HG02571 (cell line): ENCODE data around the gene NUDT16L1.
"Not testable (repeated sequence)": the region's sequence is repeated elsewhere in the genome, so short reads cannot be mapped to it uniquely, and the experiment has no call there.

ENCODE experiments used
- ATAC-seq: cut with Tn5 transposase; IDR thresholded peaks from one replicate; pipeline ENCODE4 v1.9.1; 2021; ENCODE audit warnings: mild to moderate bottlenecking, moderate library complexity; ENCODE audit not compliant: unreplicated experiment

NUDT16L1 gene

DNA sequence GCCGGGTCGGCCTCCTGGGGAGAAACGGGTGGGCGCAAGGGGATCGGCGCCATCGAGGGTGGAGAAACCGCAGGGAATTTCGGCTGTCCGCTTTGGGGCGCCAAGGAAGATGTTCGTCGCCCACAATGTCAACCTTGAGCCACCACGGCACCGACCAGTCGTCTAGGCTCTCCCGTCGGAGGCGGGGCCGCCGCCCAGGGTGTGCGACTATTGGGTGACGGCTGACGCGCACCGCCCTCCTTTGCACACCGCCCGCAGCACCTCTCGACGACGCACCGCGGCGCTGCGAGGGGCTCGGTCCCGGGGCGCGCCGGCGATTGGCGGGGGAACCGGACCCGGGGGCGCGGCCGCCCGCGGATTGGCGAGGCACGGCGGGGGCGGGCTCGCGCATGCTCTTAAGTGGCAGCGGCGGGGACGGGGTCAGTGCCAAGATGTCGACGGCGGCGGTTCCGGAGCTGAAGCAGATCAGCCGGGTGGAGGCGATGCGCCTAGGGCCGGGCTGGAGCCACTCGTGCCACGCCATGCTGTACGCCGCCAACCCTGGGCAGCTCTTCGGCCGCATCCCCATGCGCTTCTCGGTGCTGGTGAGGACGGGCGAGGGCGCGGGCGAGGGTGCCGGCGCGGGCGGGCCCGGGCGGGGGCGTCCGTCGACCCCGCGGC lies at the start of gene NUDT16L1:
TSS of gene NUDT16L1 (plus strand) at position 267 of the 660 bp plus-strand sequence. CDS start at position 432, 165 bp downstream.
- peak; percentile 92 for ATAC-seq

DNA sequence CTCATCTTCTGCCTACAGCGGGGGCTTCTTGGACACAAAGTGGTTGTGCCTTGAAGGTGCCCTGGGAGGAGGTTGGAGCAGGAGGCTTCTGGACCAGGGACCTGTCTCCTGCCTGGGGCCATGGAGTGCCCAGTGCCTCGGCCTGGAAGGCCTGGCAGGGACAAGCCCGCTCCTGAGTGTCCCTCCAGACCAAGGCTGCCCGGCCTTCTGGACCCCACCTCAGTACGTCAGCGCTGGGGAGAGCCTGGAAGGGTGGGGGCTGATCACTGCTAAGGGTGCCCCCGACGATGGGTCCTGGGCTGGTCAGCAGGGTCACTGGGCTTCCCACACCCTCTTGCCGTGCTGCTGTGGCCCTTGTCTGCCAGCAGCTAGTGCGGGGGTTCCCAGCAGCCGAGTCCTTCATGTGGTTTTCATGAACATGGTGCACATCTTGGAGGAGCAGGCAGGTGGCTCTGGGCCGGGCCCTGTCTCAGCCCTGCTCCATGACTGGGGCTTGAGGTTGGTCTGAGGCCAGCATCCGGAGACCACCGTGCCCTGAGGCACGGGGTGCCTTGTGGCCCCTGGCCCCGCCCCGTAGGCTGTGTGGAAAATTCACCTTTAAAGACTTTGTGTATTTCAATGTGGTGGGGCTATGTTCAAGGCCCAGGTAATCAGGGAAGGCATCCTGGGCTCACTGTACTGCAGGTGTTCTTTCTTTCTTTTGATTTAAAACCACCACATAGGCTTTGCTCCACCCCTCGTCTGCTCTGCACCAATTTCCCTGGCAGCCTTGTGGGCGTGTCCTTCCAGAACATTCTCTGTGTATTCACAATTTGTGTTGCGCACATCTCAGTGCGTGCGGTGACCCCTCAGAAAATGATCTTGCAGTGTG lies 46.4 kb upstream of the NUDT16L1 start:
- no peak for ATAC-seq

DNA sequence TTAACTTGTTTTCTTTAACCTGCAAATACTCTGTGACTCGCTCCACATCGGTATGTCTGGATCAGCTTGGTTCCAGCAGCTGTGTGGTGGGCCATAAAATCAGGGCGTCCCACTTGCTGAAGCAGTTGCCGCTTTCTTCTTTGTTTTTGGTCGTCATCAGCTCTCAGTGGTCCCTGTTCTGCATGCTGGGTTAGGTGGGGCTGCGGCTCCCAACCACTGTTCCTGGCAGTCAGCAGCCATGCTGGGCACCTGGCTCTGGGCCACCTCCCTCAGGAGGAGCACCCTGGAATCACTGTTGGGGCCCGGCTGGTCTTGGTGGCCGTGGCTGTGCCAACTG lies 45.8 kb upstream of the NUDT16L1 start:
- ATAC-seq = no peak

DNA sequence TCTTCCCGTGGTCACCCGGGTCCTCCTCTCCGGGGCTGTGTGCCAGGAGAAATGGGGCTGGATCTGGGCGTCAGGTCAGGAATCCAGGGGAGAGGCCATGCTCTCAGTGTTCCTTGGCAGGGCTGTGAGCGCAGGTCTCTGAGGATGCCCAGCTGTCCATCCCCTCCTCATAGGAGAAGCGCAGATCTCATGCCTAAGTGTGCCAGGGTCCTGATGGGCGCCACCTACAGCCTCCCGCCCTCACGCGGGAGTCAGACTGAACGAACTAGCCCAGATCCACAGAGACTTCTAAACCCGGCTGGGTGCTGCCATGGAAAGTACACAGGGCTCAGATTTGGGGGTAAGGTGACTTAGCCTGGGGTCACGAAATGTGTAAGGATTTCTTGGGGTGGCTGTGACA lies 44.4 kb upstream of the NUDT16L1 start:
- no peak for ATAC-seq

DNA sequence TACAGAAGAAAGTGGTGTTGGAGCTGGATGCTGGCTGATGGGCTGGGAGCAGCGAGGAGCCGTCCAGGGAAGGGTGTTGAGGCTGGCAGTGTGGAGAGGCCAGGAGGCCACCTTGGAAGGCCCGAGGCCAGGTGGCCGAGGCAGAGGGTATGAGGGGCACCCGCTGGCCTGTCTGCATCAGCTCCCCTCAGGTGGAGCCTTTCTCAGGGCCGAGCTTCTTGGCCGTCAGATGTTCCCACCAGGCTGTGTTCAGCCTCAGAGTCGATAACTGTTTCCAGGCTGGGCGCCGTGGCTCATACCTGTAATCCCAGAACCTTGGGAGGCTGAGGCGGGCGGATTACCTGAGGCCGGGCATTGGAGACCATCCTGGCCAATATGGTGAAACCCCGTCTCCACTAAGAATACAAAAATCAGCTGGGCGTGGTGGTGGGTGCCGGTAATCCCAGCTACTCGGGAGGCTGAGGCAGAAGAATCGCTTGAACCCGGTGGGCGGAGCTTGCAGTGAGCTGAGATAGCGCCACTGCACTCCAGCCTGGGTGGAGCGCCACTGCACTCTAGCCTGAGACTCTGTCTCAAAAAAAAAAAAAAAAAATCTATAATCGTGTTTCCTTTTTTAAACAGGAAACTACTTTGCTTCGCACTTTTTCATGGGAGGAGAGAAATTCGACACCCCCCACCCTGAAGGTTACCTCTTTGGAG lies 43.5 kb upstream of the NUDT16L1 start:
- ATAC-seq = no peak

DNA sequence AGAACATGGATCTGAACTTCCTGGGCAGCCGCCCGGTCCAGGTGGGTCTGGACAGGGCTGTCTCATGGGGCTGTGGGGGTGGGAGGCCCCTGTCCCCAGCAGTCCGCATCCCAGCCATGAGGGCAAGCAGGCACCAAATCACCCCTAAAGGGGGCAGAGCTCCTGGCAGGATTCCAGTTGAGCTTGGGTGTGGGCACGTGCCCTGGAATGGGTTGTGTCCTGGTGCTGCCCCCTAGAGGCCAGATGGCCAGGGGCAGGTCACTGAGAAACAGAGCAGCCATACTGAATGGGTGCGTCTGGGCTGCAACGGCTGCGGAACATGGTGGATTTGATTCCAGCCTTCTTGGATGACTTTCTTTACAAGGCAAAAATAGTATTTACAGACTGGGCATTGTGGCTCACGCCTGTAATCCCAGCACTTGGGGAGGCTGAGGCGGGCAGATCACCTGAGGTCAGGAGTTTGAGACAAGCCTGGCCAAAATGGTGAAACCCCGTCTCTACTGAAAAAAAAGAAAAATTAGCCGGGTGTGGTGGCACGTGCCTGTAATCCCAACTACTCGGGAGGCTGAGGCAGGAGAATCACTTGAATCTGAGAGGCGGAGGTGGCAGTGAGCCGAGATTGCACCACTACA lies 42.8 kb upstream of the NUDT16L1 start:
- not testable (repeated sequence) for ATAC-seq

DNA sequence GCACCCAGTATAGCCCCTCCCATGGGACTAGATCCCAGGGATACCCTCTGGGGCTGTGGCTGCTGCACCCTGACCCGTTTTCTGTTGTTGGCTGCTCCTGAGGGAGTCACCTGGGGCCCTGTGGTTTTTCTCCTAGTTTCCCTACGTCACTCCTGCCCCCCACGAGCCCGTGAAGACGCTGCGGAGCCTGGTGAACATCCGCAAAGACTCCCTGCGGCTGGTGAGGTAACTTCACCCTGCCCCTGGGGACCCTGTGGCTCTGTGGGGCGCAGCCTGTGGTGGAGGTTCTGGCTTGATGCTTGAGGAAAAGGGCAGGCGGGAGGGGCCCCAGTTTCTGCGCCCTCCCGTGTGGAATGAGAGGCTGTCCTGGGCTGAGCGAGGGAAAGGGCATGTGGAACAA lies 41.5 kb upstream of the NUDT16L1 start:
- no peak for ATAC-seq

DNA sequence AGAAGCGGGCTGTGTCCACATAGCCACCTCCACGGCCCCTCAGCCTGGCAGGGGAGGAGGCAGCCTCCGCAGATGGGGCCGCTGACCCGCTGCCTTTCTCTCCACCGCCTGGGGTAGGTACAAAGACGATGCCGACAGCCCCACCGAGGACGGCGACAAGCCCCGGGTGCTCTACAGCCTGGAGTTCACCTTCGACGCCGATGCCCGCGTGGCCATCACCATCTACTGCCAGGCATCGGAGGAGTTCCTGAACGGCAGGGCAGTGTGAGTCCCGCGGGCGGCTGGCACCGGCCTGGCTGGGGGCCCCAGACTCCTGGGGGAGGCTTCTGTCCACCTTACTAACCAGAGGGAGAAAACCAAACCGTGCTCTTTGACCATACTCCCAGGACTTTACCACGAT lies 40.8 kb upstream of the NUDT16L1 start:
- ATAC-seq = no peak

DNA sequence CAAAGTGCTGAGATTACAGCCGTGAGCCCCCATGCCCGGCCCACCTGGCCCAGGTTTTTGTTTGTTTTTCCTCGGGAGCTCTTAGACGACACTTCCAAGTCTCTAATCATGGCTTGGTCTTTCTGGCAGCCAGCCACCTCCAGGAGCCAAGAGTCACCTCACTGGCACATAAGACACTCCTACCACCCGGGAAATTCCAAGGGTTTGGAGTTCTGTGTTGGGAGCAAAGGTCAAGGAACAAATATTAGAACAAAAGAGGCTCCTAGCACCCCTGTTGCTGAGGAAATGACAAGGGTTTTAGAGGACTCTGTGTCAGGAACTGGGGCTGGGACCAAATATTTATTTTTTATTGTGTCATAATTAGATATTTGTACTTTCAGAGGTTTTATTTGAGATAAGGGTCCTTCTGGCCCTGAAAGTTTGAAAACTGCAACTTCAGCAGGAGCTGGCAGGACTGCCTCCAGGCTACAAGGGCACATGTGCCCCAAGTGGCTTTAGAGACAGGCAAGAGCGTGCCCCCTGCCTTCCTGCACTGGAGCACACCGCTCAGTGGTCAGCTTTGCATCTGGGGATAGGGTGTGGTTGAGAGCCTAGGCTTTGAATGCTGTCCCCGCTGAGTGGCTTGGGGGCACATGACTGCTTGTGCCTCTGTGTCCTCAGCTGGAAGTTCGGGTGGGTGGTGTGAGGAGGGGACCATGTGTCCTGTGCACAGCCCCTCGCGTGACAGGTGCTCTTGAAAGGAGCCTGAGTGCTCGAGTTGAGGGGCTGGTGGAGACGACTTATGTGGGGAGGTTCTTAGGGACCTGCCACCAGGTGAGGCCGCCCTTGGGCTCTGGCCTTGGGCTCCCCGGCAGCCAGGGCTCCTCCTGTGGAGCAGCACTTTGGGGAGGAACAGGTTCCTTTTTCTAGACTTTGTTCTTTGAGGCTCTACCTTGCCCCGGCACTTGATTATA lies 39.1 kb upstream of the NUDT16L1 start:
- ATAC-seq = no peak

DNA sequence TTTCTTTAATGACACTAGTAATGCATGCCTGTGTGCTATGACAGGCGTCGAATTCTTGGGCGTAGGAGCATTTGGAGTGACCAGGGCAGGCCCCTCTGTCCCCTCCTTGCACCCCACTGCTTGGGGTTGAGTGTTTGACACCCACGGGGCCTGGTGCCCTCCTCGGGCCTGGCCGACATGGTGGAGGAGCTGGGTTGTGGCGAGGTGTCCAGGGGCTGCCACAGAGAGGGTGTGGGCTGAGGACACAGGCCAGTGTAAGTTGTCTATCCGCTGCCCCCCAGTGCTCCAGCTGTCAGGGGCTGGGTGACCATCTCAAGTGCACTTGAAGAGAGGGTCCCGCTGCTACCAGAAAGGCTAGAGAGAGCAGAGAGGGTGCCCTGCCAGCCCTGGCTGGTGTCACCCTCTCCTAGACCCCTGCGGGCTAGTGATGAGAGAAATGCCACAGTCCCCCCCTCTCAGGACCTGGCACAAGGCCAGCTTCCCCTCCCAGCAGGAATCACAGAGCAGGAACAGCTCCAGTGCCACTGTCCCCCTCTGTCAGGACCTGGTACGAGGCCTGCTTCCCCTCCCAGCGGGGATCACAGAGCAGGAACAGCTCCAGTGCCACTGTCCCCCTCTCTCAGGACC lies 38.3 kb upstream of the NUDT16L1 start:
- no peak for ATAC-seq

DNA sequence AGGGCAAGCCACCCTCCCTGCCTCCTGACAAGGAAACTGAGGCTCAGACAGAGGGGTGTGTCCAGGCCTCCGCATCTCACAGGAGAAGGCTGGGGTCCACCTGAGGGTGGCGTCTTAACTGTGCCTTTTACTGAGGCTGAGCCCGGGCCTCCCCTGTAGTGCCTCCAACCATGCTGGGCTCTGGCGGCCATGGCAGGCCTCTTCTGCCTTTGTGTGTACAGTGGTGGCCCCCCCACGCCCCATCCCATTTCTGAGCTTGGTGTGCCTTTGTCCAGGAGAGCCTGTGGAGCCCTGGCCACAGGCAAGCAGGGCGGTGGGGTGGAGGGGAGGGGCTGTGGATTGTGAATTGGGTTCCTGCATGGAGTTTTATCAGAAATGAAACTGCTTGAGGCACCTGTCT lies 37.6 kb upstream of the NUDT16L1 start:
- no peak for ATAC-seq

DNA sequence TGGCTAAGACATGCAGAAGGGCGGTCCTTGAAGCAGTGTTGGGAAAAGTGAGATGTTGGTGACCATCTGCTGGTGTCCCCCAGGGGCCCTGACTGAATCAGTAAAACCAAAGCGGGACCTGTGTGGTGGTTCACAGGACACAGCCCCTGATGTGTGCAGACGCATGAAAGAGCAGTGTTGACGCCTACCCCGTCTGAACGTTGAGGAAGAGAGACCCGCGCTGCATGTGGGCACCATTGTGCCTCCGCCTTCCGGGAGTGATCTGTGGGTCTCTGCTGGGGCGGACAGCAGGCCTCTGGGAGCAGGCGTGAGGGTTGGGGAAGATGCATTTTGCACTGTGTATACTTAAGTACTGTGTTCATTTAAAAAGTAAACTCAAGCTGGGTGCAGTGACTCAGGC lies 37.1 kb upstream of the NUDT16L1 start:
- no peak for ATAC-seq

DNA sequence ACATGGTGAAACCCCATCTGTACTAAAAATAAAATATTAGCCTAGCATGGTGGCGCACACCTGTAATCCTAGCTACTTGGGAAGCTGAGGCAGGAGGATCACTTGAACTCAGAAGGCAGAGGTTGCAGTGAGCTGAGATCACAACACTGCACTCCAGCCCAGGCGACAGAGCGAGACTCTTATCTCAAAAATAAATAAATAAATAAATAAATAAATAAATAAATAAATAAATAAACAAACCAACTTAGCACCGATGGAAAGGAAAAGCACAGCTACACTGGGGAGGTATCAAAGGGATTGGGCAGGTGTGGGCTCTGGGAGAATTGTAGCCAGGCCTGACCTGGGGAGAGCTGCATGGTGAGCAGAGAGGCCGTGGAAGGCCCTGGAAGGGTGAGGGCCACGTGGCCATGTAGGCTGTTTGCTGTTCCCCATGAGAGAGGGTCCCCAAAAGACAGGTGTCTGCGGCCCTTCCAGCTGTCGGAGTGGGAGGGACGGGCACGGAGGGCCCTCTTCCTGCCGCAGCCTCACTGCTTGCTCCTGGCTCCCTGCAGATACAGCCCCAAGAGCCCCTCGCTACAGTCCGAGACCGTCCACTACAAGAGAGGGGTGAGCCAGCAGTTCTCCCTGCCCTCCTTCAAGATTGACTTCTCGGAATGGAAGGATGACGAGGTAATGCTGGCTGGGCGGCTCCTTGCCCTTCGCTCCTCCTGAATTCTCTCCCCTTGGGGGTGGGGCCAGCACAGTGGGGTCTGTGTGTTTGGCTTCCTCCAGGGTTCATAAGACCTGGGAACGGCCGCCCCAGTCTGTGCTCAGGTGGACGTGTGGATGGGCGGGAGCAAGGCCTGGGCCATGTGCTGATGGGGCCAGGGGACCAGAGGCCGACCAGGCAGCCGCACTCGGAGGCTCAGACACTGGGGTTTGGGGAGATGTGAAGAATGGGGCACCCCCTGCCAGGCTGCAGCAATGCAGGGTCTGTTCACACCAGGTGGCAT lies 36.4 kb upstream of the NUDT16L1 start:
- no peak for ATAC-seq

DNA sequence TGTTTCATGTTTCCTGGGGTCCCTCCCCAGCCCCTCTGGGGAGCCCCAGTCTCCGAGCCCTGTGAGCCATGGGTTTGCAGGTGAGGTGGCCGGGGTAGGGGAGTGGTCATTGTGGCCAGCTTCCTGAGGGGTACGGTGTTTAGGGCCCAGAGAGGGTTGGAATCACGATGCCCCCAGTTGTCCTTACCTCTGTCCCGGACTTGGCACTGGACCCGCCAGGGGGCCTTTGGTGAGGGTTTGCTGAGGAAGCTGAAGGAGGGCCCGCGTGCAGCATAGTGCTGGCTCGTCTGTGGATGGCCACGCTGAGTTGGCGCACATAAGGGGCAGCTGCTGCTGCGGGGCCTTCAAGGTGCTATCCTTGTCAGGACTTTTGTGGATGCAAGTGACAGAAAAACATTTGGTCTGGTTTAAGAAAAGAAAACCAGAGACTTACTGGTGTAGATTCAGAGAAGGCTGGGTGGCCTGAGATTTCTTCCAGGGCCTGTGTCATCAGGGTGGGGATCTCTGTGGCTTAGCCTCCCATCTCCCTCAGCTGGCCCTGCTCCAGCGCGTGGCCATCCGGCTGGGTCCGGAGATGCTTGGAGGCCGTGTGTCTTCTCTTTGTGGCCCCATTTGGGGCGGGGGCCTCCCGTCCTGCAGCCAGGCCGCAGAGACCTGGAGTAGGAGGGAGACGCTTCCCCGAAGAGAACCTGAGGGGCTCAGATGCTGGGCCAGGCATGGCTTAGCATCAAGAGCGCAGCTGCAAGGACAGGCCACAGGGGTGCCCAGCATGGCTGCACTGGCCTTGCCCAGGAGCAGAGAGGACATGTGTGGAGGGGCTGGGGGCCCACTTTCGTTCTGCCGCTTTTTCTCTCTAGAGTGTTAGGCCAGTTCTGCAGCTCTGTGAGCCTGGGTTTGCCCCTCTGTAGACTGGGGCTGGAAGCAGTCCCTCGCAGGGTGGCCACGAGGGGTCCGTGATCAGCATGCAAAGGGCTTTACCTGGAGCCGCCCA lies 33.7 kb upstream of the NUDT16L1 start:
- ATAC-seq = no peak

DNA sequence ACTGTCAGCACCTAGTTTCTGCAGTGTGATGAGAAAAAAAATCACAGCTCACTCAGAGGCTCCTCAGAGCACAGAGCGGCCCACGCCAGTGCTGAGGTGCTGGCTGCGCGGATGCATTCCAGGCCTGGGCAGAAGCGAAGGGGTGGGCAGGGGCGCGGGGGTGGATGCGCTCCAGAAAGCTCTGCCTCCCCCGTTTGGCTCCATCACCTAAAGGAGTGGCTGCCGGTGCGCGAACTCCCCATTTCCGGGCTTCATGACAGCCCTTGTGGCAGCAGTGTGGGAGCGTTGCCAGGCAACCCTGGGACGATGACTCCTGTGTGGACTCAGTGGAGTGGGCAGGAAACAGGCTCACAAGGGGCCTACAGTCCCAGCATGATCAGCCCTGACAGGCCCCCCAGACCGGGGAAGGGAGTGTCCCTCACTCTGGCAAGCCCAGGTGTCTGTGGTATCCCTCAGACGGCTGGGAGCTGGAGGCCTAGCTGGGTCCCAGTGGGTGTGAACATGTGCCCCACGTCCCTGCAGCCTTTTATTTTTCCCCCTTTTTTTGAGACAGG lies 32.8 kb upstream of the NUDT16L1 start:
- ATAC-seq = no peak

DNA sequence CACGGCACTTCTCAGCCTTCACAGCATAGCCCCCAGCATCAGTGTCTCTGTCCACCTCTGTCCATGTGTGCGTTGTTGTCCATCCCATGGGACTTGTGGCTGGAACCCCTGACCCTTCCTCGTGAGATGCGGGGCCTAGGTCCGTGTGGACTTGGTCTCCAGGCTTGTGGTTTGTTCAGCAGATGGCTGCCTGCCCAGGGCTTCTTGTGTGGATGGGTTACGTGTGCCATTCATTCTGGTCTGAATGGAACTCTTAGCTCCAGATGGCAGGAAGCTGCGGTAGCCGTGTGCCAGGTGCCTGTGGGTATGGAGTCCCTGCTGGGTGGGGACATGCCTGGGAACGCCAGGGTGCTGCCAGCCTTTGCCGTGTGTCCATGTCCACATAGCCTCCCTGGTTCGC lies 31.7 kb upstream of the NUDT16L1 start:
- ATAC-seq = no peak

DNA sequence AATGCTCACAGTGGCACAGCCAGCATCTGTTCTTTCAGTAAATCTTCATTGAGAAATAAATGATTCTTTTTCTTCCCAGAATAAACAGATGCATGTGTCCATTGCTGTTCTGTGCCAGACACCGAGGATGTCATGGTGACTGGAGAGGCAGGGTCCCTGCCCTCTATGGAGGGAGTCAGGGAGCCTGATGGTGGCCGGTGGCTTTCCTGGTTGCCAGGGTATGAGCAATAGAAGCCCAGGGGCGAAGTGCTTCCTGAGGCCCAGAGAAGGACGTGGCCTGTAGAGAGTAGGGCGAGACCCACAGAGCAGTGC lies 29.9 kb upstream of the NUDT16L1 start:
- no peak for ATAC-seq
